ENCODE data around the gene C7orf25. TPM values are rescaled to one million over a fixed set of nuclear protein-coding genes. Genes with fewer than 3 reads are reported as not detected.

The C7orf25 gene
- polyA plus RNA-seq, 2 of the 4 experiments (the other 2 are of a cell fraction) = 3.0 to 3.7 TPM

- ATAC-seq = no peak
- no peak for FAIRE-seq
- WGBS (ENCODE audit: missing lambda C conversion rate) = 29% methylated on average over 4 of the region's 4 CpGs
- ChIA-PET CTCF (interaction anchor here (1.1 to 3.7 kb wide), 5 partner anchors 10 to 885 kb away, joined by 3 to 16 read pairs (median 4); no protein-coding TSS in a partner anchor), POLR2A (no interaction called here)
- TF ChIP-seq EHF (CRISPR knock-in tag; IDR thresholded peaks at IDR 0.05) (no peak), BHLHE40 (IDR thresholded peaks at IDR 0.05; ENCODE audit: low read depth, low read length) (no peak), SREBF2 (IDR thresholded peaks at IDR 0.05) (no peak), ZSCAN20 (CRISPR knock-in tag; IDR thresholded peaks at IDR 0.05) (no peak), MAX (IDR thresholded peaks at IDR 0.05) (no peak), KDM5A (IDR thresholded peaks at IDR 0.05) (no peak), NFE2L2 (conservative IDR thresholded peaks at IDR 0.05; ENCODE audit: low read length) (no peak)
- TF ChIP-seq, protein P1, sequence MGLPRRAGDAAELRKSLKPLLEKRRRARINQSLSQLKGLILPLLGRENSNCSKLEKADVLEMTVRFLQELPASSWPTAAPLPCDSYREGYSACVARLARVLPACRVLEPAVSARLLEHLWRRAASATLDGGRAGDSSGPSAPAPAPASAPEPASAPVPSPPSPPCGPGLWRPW (IDR thresholded peaks at IDR 0.05) = no peak
- Histone ChIP-seq H3K4me1 (no peaks in the 10 kb centered on the region), H3K27ac (no peak overlapping the region), H3K4me3 (no peak overlapping the region), H3K9me3 (no peaks in the 10 kb centered on the region), H3K4me2 (no peak overlapping the region)
- DNase-seq (ENCODE audit: low read depth in 1 of 2, low spot score in 1 of 2) = no peak
These were observed 42.1 kb upstream of the C7orf25 start for GRCh38 chr7:42953994-42954393.

DNA sequence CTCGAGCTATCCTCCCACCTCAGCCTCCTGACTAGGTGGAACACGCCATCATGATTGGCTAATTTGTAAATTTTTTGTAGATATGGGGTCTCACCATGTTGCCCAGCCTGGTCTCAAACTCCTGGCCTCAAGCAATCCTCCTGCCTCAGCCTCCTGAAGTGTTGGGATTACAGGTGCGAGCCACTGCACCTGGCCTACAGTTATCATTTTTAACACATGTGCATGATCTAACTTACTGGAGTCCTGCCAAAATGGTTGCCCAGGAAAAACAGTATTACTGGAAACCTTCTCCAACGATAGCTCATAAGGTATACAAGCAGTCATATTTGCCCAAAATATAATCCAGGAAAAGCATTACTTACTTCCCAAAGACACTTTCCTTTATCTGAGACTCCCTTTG lies 40.5 kb upstream of the C7orf25 start:
- CTCF ChIA-PET = interaction anchor here (1.3 kb wide), 2 partner anchors 10 to 11 kb away, joined by 3 to 4 read pairs; no protein-coding TSS in a partner anchor
- POLR2A ChIA-PET = no interaction called here

DNA sequence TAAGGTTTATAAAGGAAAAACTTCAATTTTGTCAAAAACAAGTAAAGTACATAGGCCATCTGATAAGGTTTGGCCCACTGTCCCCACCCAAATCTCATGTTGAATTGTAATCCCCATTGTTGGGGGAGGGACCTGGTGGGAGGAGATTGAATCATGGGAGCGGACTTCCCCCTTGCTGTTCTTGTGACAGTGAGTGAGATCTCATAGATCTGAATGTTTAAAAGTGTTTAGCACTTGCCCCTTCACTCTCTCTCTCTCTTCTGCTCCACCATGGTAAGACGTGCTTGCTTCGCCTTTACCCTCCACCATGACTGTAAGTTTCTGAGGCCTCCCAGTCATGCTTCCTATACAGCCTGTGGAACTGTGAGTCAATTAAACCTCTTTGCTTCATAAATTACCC lies 38.5 kb upstream of the C7orf25 start:
- H3K4me3 ChIP-seq = no peak overlapping the region
- FAIRE-seq (no peak), ATAC-seq (no peak), DNase-seq (ENCODE audit: low read depth in 1 of 2, low spot score in 1 of 2) (no peak)
- TF ChIP-seq HEYL (CRISPR knock-in tag; IDR thresholded peaks at IDR 0.05) (no peak), TP53 (CRISPR knock-in tag; IDR thresholded peaks at IDR 0.05) (no peak), CHD2 (IDR thresholded peaks at IDR 0.05; ENCODE audit: low read length, partially characterized antibody) (no peak), CEBPB (IDR thresholded peaks at IDR 0.05) (no peak), ZFP36 (IDR thresholded peaks at IDR 0.05; ENCODE audit: borderline replicate concordance, partially characterized antibody) (no peak), REST (IDR thresholded peaks at IDR 0.05) (no peak), NR3C1 (IDR thresholded peaks at IDR 0.05) (no peak), POLR2AphosphoS2 (conservative IDR thresholded peaks at IDR 0.05; ENCODE audit: low read length) (no peak)
- TF ChIP-seq, protein P2, sequence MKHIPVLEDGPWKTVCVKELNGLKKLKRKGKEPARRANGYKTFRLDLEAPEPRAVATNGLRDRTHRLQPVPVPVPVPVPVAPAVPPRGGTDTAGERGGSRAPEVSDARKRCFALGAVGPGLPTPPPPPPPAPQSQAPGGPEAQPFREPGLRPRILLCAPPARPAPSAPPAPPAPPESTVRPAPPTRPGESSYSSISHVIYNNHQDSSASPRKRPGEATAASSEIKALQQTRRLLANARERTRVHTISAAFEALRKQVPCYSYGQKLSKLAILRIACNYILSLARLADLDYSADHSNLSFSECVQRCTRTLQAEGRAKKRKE (CRISPR knock-in tag; IDR thresholded peaks at IDR 0.05; ENCODE audit: low read depth) = no peak
- TF ChIP-seq, protein P3, sequence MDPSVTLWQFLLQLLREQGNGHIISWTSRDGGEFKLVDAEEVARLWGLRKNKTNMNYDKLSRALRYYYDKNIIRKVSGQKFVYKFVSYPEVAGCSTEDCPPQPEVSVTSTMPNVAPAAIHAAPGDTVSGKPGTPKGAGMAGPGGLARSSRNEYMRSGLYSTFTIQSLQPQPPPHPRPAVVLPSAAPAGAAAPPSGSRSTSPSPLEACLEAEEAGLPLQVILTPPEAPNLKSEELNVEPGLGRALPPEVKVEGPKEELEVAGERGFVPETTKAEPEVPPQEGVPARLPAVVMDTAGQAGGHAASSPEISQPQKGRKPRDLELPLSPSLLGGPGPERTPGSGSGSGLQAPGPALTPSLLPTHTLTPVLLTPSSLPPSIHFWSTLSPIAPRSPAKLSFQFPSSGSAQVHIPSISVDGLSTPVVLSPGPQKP (IDR thresholded peaks at IDR 0.05; ENCODE audit: low read depth, low read length) = no peak
- TF ChIP-seq, protein P1 (IDR thresholded peaks at IDR 0.05) = no peak
- 63% methylated on average over 3 of the region's 3 CpGs for WGBS (ENCODE audit: missing lambda C conversion rate)
- no peaks in the 10 kb centered on the region for H3K9me3 ChIP-seq
- no peaks in the 10 kb centered on the region for H3K4me1 ChIP-seq
- POLR2A ChIA-PET = no interaction called here
- H3K27ac ChIP-seq = no peak overlapping the region
- CTCF ChIA-PET = interaction anchor here (1.0 to 1.5 kb wide), 3 partner anchors 10 to 311 kb away, joined by 3 to 5 read pairs (median 4); no protein-coding TSS in a partner anchor
- H3K4me2 ChIP-seq = no peak overlapping the region

More for the DNA sequence above, 40.5 kb upstream of the C7orf25 start:
- TF ChIP-seq USF2 (IDR thresholded peaks at IDR 0.05) (no peak), CHD4 (IDR thresholded peaks at IDR 0.05; ENCODE audit: borderline replicate concordance) (no peak), POLR2AphosphoS2 (conservative IDR thresholded peaks at IDR 0.05; ENCODE audit: low read length) (no peak), JUNB (IDR thresholded peaks at IDR 0.05) (no peak), EHMT2 (IDR thresholded peaks at IDR 0.05; ENCODE audit: low read depth) (no peak), POLR2A (IDR thresholded peaks at IDR 0.05; ENCODE audit: low read length) (no peak), NFE2L2 (conservative IDR thresholded peaks at IDR 0.05; ENCODE audit: low read length) (no peak), FOXS1 (CRISPR knock-in tag; IDR thresholded peaks at IDR 0.05) (no peak), PHF8 (IDR thresholded peaks at IDR 0.05; ENCODE audit: borderline replicate concordance, low read depth) (no peak), TP53 (CRISPR knock-in tag; IDR thresholded peaks at IDR 0.05) (no peak), RCOR1 (IDR thresholded peaks at IDR 0.05; ENCODE audit: low read depth, low read length) (no peak)
- ATAC-seq (no peak), DNase-seq (ENCODE audit: low read depth in 1 of 2, low spot score in 1 of 2) (no peak), FAIRE-seq (no peak)
- no peaks in the 10 kb centered on the region for H3K9me3 ChIP-seq
- H3K4me2 ChIP-seq = no peak overlapping the region
- no peaks in the 10 kb centered on the region for H3K4me1 ChIP-seq
- no peak overlapping the region for H3K4me3 ChIP-seq
- no peak overlapping the region for H3K27ac ChIP-seq
- WGBS (ENCODE audit: missing lambda C conversion rate) = 18% methylated on average over 4 of the region's 4 CpGs
